CD14-positive monocyte (primary cell): ENCODE results near the gene TTC23. TPM values are rescaled to one million over a fixed set of nuclear protein-coding genes. Genes with fewer than 3 reads are reported as not detected.

Experiments used
- DNase-seq, 3 donors: peaks; one replicate each; pipeline ENCODE4 v3.0.0-alpha.2; 2011 to 2022
- H2AFZ ChIP-seq: 2 replicates; pipeline ENCODE4 v1.6.0; 2012; ENCODE audit warnings: mild to moderate bottlenecking, low read depth, low read length, inconsistent platforms; ENCODE audit not compliant: insufficient read depth, poor library complexity, severe bottlenecking
- H3K27ac ChIP-seq, 2 donors: 1 replicate in 1 of 2; 2 replicates in 1 of 2; pipeline ENCODE4 v1.5.1; 2012 to 2013; ENCODE audit warnings: low read length in 2 of 2, control low read depth in 1 of 2, inconsistent platforms in 1 of 2, low read depth in 1 of 2, mild to moderate bottlenecking in 1 of 2
- H3K27me3 ChIP-seq, 2 donors: one replicate each; pipeline versions ENCODE4 v1.6.0 to v1.6.1; 2011 to 2013; ENCODE audit warnings: low read length in 2 of 2; ENCODE audit not compliant: control insufficient read depth in 2 of 2, insufficient read depth in 2 of 2
- H3K36me3 ChIP-seq, 2 donors: replicated peaks in 1 of 2; 1 replicate in 1 of 2; 2 replicates in 1 of 2; pipeline versions ENCODE4 v1.5.1 to v1.6.1; 2012 to 2013; ENCODE audit warnings: low read length in 2 of 2, control low read depth in 1 of 2, inconsistent platforms in 1 of 2, mild to moderate bottlenecking in 1 of 2; ENCODE audit not compliant: insufficient read depth in 2 of 2, control insufficient read depth in 1 of 2
- H3K4me1 ChIP-seq, 2 donors: 1 replicate in 1 of 2; 2 replicates in 1 of 2; pipeline versions ENCODE4 v1.5.1 to v1.6.1; 2012 to 2013; ENCODE audit warnings: low read length in 2 of 2, control low read depth in 1 of 2, inconsistent platforms in 1 of 2, mild to moderate bottlenecking in 1 of 2, moderate library complexity in 1 of 2; ENCODE audit not compliant: insufficient read depth in 2 of 2, control insufficient read depth in 1 of 2
- H3K4me2 ChIP-seq: replicated peaks from 2 replicates; pipeline ENCODE3; 2012; ENCODE audit warnings: low read length, moderate library complexity, mild to moderate bottlenecking; ENCODE audit not compliant: poor library complexity, severe bottlenecking; ENCODE audit errors: extremely low read depth
- H3K4me3 ChIP-seq, 3 experiments: fragments of 200-600 bp in 1 of 3; sonication (generic) in 1 of 3; replicated peaks in 1 of 3; 1 replicate in 2 of 3; 2 replicates in 1 of 3; pipeline ENCODE4 v1.5.1; 2011 to 2013; ENCODE audit warnings: low read length in 3 of 3, mild to moderate bottlenecking in 3 of 3, control low read depth in 2 of 3, low read depth in 2 of 3, inconsistent platforms in 1 of 3, moderate library complexity in 1 of 3
- H3K79me2 ChIP-seq: 2 replicates; pipeline ENCODE4 v1.6.0; 2012; ENCODE audit warnings: mild to moderate bottlenecking, control low read depth, inconsistent platforms, low read length, moderate library complexity; ENCODE audit not compliant: insufficient read depth
- H3K9ac ChIP-seq: 2 replicates; pipeline ENCODE4 v1.6.0; 2017; ENCODE audit warnings: low read length, mild to moderate bottlenecking; ENCODE audit not compliant: insufficient read depth, poor library complexity, severe bottlenecking
- H3K9me3 ChIP-seq, 2 donors: replicated peaks in 1 of 2; 1 replicate in 1 of 2; 2 replicates in 1 of 2; pipeline versions ENCODE4 v1.5.1 to v1.6.1; 2012 to 2013; ENCODE audit warnings: low read length in 2 of 2, control low read depth in 1 of 2; ENCODE audit not compliant: control insufficient read depth in 1 of 2, insufficient read depth in 1 of 2
- H4K20me1 ChIP-seq: 2 replicates; pipeline ENCODE4 v1.6.0; 2012; ENCODE audit warnings: mild to moderate bottlenecking, low read length, control low read depth, moderate library complexity; ENCODE audit not compliant: insufficient read depth
- H3K27ac Mint-ChIP-seq, 7 donors: one replicate each; pipeline ENCODE4 v1.8.0; 2020; ENCODE audit warnings: mild to moderate bottlenecking in 7 of 7, mixed read lengths in 7 of 7, moderate library complexity in 6 of 7, inconsistent platforms in 2 of 7
- H3K27me3 Mint-ChIP-seq, 3 donors: one replicate each; pipeline ENCODE4 v1.8.0; 2021 to 2022; ENCODE audit warnings: low read depth in 3 of 3, mild to moderate bottlenecking in 3 of 3, mixed read lengths in 3 of 3, moderate library complexity in 3 of 3, inconsistent platforms in 1 of 3
- H3K36me3 Mint-ChIP-seq, 2 donors: one replicate each; pipeline ENCODE4 v1.8.0; 2020; ENCODE audit warnings: mixed read lengths in 2 of 2, inconsistent platforms in 1 of 2, mild to moderate bottlenecking in 1 of 2
- H3K4me1 Mint-ChIP-seq: one replicate; pipeline ENCODE4 v1.8.0; 2020; ENCODE audit warnings: mild to moderate bottlenecking, mixed read lengths
- H3K4me3 Mint-ChIP-seq, 2 donors: one replicate each; pipeline ENCODE4 v1.8.0; 2020; ENCODE audit warnings: mild to moderate bottlenecking in 2 of 2, mixed read lengths in 2 of 2, moderate library complexity in 1 of 2
- H3K9me3 Mint-ChIP-seq, 7 donors: one replicate each; pipeline ENCODE4 v1.8.0; 2020 to 2022; ENCODE audit warnings: mixed read lengths in 7 of 7, mild to moderate bottlenecking in 6 of 7, moderate library complexity in 6 of 7, inconsistent platforms in 2 of 7
- CTCF ChIP-seq: fragments of 200-600 bp; IDR thresholded peaks from one replicate; pipeline ENCODE4 v1.8.0; 2022; ENCODE audit warnings: antibody characterized with exemption, mild to moderate bottlenecking
- WGBS: methylation state at CpG from one replicate; pipeline ENCODE4 v1.1.5; 2013; ENCODE audit warnings: missing lambda C conversion rate; ENCODE audit not compliant: insufficient coverage; 5-methylcytosine and 5-hydroxymethylcytosine counted together
- intact Hi-C, 2 donors: fragments of 100-400 bp; cut with micrococcal nuclease; formaldehyde crosslinking; loops; one replicate each; pipeline versions ENCODE4 v1.15.0 to v1.15.1; 2023
- polyA plus RNA-seq, 3 donors: library from polyadenylated mRNA; depleted of rRNA in 1 of 3; unstranded in 2 of 3; stranded (reverse) in 1 of 3; fragments of 300-500 nt in 2 of 3; fragments of >200 nt in 1 of 3; fragmentation: Illumina TruSeq in 2 of 3; gene quantifications; 1 replicate in 2 of 3; 2 replicates in 1 of 3; pipeline ENCODE4 v1.2.3, GENCODE V29; 2012 to 2021

TTC23 gene
- polyA plus RNA-seq, 3 donors = 0.51 to 0.55 TPM; not detected in 1

DNA sequence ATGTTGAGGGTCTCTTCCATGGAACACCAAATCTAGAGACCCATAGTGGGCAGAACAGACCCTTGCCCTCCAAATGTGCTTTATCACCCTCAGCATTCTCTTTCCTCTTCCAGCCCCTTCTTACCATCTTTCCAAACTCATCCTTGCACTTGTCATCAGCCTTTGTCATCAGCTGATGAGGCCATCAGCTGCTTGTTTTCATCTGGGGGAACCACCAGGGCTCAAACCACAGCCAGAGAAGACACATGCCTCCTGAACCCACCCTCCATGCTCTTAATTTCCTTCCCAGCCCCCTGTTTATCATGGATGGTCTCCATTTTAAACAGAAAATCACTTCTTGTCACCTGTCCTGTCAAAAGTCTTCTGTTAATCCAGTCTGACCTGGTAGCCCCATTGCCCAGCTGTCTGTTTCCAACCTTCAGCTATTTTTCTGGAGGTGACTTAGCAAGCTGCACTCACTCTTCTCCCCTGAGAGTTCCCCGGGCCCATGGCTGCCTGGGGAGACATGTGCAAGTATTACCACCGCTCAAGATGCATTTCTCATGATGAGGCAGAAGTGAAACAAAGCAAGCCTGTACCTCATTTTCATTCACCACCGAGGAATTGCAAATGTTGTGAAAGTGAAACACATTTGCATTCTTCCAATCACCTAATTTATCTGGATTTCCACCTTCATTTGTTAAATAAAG, 159.2 kb downstream of the TTC23 start:
- Histone ChIP-seq H2AFZ (no peak overlapping the region), H3K4me3 (no peak overlapping the region), H3K27me3 (no peaks in the 10 kb centered on the region), H3K4me2 (no peak overlapping the region), H3K9ac (no peak overlapping the region), H3K36me3 (no peaks in the 10 kb centered on the region), H3K9me3 (no peaks in the 10 kb centered on the region), H3K4me1 (peaks cover 2 to 9% of the 10 kb centered on the region in 2 donors), H3K27ac (no peak overlapping the region), H3K79me2 (no peaks in the 10 kb centered on the region), H4K20me1 (no peaks in the 10 kb centered on the region)
- no CpG with 5 or more reads among the region's 3 CpGs for WGBS
- H3K4me1 Mint-ChIP-seq = peaks cover 11% of the 10 kb centered on the region
- intact Hi-C loops = no loop called here
- peak overlapping the region in 1 of 7 donors; percentile 57 for H3K27ac Mint-ChIP-seq
- TF ChIP-seq CTCF = no peak
- H3K4me3 Mint-ChIP-seq = peak overlapping the region in 1 of 2 donors; percentile 3
- no peaks in the 10 kb centered on the region for H3K36me3 Mint-ChIP-seq
- H3K27me3 Mint-ChIP-seq = peaks cover 0 to 5% (median 4%) of the 10 kb centered on the region in 3 donors
- H3K9me3 Mint-ChIP-seq = peaks cover 0 to 2% (median 0%) of the 10 kb centered on the region in 7 donors
- DNase-seq = peak in 2 of 3 donors; percentile 5 to 17

GRCh38 chr15:99087405-99087943, 161.9 kb downstream of the TTC23 start:
- no peak overlapping the region for H3K9ac ChIP-seq
- peaks cover 2 to 9% of the 10 kb centered on the region in 2 donors for H3K4me1 ChIP-seq
- intact Hi-C loops = no loop called here
- H2AFZ ChIP-seq = no peak overlapping the region
- no peaks in the 10 kb centered on the region for H3K27me3 ChIP-seq
- no peaks in the 10 kb centered on the region for H3K79me2 ChIP-seq
- H3K4me3 Mint-ChIP-seq = no peak overlapping the region
- no peak overlapping the region for H3K4me2 ChIP-seq
- TF ChIP-seq CTCF = no peak
- no peaks in the 10 kb centered on the region for H3K9me3 ChIP-seq
- no peak overlapping the region for H3K4me3 ChIP-seq
- H3K27ac ChIP-seq = no peak overlapping the region
- 95% methylated on average over 4 of the region's 11 CpGs for WGBS
- H3K27me3 Mint-ChIP-seq = peaks cover 0 to 7% (median 5%) of the 10 kb centered on the region in 3 donors
- H3K9me3 Mint-ChIP-seq = peaks cover 0 to 3% (median 2%) of the 10 kb centered on the region in 7 donors
- no peaks in the 10 kb centered on the region for H3K36me3 Mint-ChIP-seq
- H3K4me1 Mint-ChIP-seq = peaks cover 11% of the 10 kb centered on the region
- no peaks in the 10 kb centered on the region for H3K36me3 ChIP-seq
- H4K20me1 ChIP-seq = no peaks in the 10 kb centered on the region
- no peak for DNase-seq
- H3K27ac Mint-ChIP-seq = no peak overlapping the region
